Measurements from ENCODE around the gene TNPO3. TPM values are rescaled to one million over a fixed set of nuclear protein-coding genes. Genes with fewer than 3 reads are reported as not detected.

The TNPO3 gene
- total RNA-seq, 1 experiment from 2014 or later: 58.5 TPM

- H3K4me1 ChIP-seq (ENCODE audit: control insufficient read depth in 1 of 2, insufficient read depth in 2 of 2, low read length in 2 of 2): no peaks in the 10 kb centered on the region
- no TSS peak for BruUV-seq (replicated peaks)
- no peak overlapping the region for H3K9ac ChIP-seq (ENCODE audit: low read length)
- ChIA-PET POLR2A (no interaction called here), CTCF (interaction anchor here (0.7 kb wide), 1 partner anchor 168 kb away, joined by 3 read pairs; no protein-coding TSS in a partner anchor), RAD21 (ENCODE audit: low non-redundant PET in 1 of 2, low total read pairs in 2 of 2, uncharacterized antibody in 2 of 2, unreplicated experiment in 2 of 2) (no interaction called here)
- H3K27ac ChIP-seq (ENCODE audit: low read depth, low read length): no peak overlapping the region
- no peaks in the 10 kb centered on the region for H3K9me2 ChIP-seq (ENCODE audit: insufficient read depth)
- no peaks in the 10 kb centered on the region for H3K9me3 ChIP-seq (ENCODE audit: control insufficient read depth in 1 of 2, insufficient read depth in 1 of 2, low read depth in 1 of 2, low read length in 2 of 2)
- ATAC-seq (no peak), DNase-seq (ENCODE audit: low read depth, low spot score) (no peak)
- H3K4me3 ChIP-seq (replicated peaks in 1 of 2; ENCODE audit: low read depth in 1 of 2, low read length in 2 of 2): no peak overlapping the region
- H4K20me1 ChIP-seq (ENCODE audit: insufficient read depth): no peaks in the 10 kb centered on the region
- no peaks in the 10 kb centered on the region for H3K79me2 ChIP-seq (ENCODE audit: insufficient read depth, low read length)
- H3K27me3 ChIP-seq (ENCODE audit: insufficient read depth, low read length): peaks cover 12% of the 10 kb centered on the region; the same call in 1 of the 2 replicates
- no peaks in the 10 kb centered on the region for H3K36me3 ChIP-seq (ENCODE audit: control insufficient read depth in 1 of 2, insufficient read depth in 2 of 2, low read length in 2 of 2)
- no peak overlapping the region for H3K4me2 ChIP-seq (ENCODE audit: low read length)
- no peak overlapping the region for H2AFZ ChIP-seq (ENCODE audit: low read depth, low read length, poor library complexity, severe bottlenecking)
- intact Hi-C loops (cut with micrococcal nuclease): no loop called here
- TF ChIP-seq, protein P1, sequence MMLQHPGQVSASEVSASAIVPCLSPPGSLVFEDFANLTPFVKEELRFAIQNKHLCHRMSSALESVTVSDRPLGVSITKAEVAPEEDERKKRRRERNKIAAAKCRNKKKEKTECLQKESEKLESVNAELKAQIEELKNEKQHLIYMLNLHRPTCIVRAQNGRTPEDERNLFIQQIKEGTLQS (IDR thresholded peaks at IDR 0.05): no peak
- TF ChIP-seq POLR2A (IDR thresholded peaks at IDR 0.05; ENCODE audit: borderline replicate concordance, extremely low read depth, insufficient read depth, insufficient read length) (no peak), CEBPB (IDR thresholded peaks at IDR 0.05; ENCODE audit: low read depth) (no peak), ZFX (IDR thresholded peaks at IDR 0.05) (no peak), ZBTB33 (IDR thresholded peaks at IDR 0.05; ENCODE audit: extremely low read depth, insufficient replicate concordance, low read length) (no peak), EZH2 (IDR thresholded peaks at IDR 0.05) (no peak), FOSL1 (IDR thresholded peaks at IDR 0.05; ENCODE audit: low read depth) (no peak), EZH2phosphoT487 (IDR thresholded peaks at IDR 0.05; ENCODE audit: borderline replicate concordance) (no peak), SIN3A (IDR thresholded peaks at IDR 0.05; ENCODE audit: low read depth) (no peak), JUND (IDR thresholded peaks at IDR 0.05) (no peak), TCF7L2 (IDR thresholded peaks at IDR 0.05; ENCODE audit: borderline replicate concordance, extremely low read depth, insufficient read depth, insufficient read length) (no peak), RAD21 (IDR thresholded peaks at IDR 0.05; ENCODE audit: low read depth) (no peak), ELF1 (IDR thresholded peaks at IDR 0.05; ENCODE audit: borderline replicate concordance, low read depth) (no peak), CBX3 (IDR thresholded peaks at IDR 0.05; ENCODE audit: low read depth) (no peak), SP1 (IDR thresholded peaks at IDR 0.05; ENCODE audit: low read depth) (no peak), YY1 (IDR thresholded peaks at IDR 0.05; ENCODE audit: extremely low read depth, insufficient replicate concordance, low read depth, low read length) (no peak)
- TF ChIP-seq, protein P2, sequence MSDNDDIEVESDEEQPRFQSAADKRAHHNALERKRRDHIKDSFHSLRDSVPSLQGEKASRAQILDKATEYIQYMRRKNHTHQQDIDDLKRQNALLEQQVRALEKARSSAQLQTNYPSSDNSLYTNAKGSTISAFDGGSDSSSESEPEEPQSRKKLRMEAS (IDR thresholded peaks at IDR 0.05): no peak
- TF ChIP-seq, protein P3, sequence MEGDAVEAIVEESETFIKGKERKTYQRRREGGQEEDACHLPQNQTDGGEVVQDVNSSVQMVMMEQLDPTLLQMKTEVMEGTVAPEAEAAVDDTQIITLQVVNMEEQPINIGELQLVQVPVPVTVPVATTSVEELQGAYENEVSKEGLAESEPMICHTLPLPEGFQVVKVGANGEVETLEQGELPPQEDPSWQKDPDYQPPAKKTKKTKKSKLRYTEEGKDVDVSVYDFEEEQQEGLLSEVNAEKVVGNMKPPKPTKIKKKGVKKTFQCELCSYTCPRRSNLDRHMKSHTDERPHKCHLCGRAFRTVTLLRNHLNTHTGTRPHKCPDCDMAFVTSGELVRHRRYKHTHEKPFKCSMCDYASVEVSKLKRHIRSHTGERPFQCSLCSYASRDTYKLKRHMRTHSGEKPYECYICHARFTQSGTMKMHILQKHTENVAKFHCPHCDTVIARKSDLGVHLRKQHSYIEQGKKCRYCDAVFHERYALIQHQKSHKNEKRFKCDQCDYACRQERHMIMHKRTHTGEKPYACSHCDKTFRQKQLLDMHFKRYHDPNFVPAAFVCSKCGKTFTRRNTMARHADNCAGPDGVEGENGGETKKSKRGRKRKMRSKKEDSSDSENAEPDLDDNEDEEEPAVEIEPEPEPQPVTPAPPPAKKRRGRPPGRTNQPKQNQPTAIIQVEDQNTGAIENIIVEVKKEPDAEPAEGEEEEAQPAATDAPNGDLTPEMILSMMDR (IDR thresholded peaks at IDR 0.05 in 2 of 3, conservative IDR thresholded peaks at IDR 0.05 in 1 of 3; ENCODE audit: borderline replicate concordance in 1 of 3, insufficient read depth in 1 of 3, low read depth in 2 of 3, low read length in 2 of 3): no peak
Observed at GRCh38 chr7:128923411-128923800, 131.5 kb downstream of the TNPO3 start.
